T-helper 17 cell (primary cell): ENCODE measurements around the gene IZUMO1R. TPM values are rescaled to one million over a fixed set of nuclear protein-coding genes. Genes with fewer than 3 reads are reported as not detected.

Experiments
- ATAC-seq: fragments of 150-1000 bp; cut with Tn5 transposase; 2 replicates; pipeline ENCODE4 v1.10.0; 2021; ENCODE audit warnings: mild to moderate bottlenecking, moderate library complexity
- DNase-seq, 3 donors: peaks; one replicate each; pipeline versions ENCODE4 v3.0.0 to v3.0.0-alpha.2; 2020 to 2021
- H3K9me3 ChIP-seq: one replicate; pipeline ENCODE4 v1.7.0; 2013; ENCODE audit warnings: low read length, mild to moderate bottlenecking; ENCODE audit not compliant: control insufficient read depth, poor library complexity, severe bottlenecking
- H3K27ac Mint-ChIP-seq: one replicate; pipeline ENCODE4 v1.8.0; 2022; ENCODE audit warnings: mild to moderate bottlenecking, moderate library complexity, mixed read lengths
- H3K27me3 Mint-ChIP-seq: one replicate; pipeline ENCODE4 v1.8.0; 2022; ENCODE audit warnings: mixed read lengths
- H3K36me3 Mint-ChIP-seq: one replicate; pipeline ENCODE4 v1.8.0; 2022; ENCODE audit warnings: low read depth, mixed read lengths
- H3K4me1 Mint-ChIP-seq: one replicate; pipeline ENCODE4 v1.8.0; 2022; ENCODE audit warnings: mild to moderate bottlenecking, mixed read lengths
- H3K4me3 Mint-ChIP-seq: one replicate; pipeline ENCODE4 v1.8.0; 2022; ENCODE audit warnings: mild to moderate bottlenecking, moderate library complexity, mixed read lengths
- total RNA-seq, 4 donors: library from RNA in 2 of 4; stranded (reverse) in 2 of 4; gene quantifications; one replicate each; pipeline ENCODE4 v1.2.3 and lab custom pipeline; 2022 to 2026

The IZUMO1R gene
- total RNA-seq, 2 donors from 2014 or later: not detected

DNA sequence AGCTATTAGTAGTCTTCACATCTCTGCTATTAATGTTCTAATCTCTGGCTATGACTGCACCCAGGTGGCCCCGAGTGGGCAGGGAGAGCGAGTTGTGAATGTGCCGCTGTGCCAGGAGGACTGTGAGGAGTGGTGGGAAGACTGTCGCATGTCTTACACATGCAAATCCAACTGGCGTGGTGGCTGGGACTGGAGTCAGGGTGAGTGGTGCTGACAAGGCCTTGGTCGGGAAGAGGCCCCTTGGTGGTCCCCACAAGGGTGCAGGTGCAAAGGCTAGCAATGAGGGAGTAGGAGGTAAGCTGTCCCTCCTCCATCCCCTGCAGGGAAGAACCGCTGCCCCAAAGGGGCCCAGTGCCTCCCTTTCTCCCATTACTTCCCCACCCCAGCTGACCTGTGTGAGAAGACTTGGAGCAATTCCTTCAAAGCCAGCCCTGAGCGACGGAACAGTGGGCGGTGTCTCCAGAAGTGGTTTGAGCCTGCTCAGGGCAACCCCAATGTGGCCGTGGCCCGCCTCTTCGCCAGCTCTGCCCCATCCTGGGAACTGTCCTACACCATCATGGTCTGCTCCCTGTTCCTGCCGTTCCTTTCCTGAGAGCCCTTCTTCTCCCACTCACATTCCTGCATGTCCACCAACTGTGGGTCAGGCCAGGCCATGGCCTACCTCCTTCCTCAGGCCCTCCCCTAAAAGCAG lies 2.9 kb downstream of the IZUMO1R start:
- peaks cover under 1% of the 10 kb centered on the region for H3K27me3 Mint-ChIP-seq
- H3K9me3 ChIP-seq: no peaks in the 10 kb centered on the region
- no peak overlapping the region for H3K27ac Mint-ChIP-seq
- DNase-seq: no peak
- no peak for ATAC-seq
- H3K4me1 Mint-ChIP-seq: peaks cover 2% of the 10 kb centered on the region
- H3K4me3 Mint-ChIP-seq: no peak overlapping the region
- H3K36me3 Mint-ChIP-seq: no peaks in the 10 kb centered on the region

DNA sequence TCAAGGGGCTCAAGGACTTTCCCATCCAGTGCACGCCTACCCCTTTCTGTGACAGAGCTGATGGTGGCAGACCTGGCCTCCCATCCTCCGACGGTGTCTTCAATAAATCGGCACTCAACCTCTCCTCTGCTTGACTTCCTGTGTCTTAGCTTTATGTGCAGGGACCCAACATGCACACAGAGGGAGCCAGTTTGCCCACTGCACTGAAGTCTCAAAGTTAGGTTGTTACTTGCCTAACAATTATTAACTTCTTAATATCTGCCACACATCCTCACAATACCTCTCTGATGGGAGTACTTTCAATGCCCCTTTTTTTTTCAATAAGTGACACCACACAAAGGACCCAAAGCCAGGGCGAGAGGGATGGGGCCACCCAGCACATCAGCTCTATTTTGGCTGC lies 3.6 kb downstream of the IZUMO1R start:
- H3K27ac Mint-ChIP-seq: no peak overlapping the region
- no peak overlapping the region for H3K4me3 Mint-ChIP-seq
- no peak for ATAC-seq
- H3K27me3 Mint-ChIP-seq: peaks cover 6% of the 10 kb centered on the region
- no peak for DNase-seq
- H3K4me1 Mint-ChIP-seq: peaks cover 2% of the 10 kb centered on the region
- no peaks in the 10 kb centered on the region for H3K9me3 ChIP-seq
- H3K36me3 Mint-ChIP-seq: no peaks in the 10 kb centered on the region

DNA sequence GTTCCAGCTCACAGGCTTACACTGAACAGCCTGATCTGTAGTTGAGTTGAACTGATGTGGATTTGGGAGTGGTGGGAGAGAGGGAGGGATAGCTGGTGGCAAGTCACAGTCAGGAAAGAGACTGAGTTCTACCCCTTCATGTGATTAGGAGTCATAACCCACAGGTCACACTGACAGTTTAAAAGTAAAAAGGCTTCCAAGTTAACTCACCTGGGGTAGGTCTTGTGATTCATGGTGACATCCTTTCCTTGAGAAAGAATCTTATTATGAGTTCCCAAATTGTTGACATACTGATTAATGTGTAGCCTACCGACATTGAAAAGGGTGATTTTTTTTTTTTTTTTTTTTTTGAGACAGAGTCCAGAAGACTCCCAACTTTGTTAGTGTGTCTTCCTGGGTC lies 5.4 kb downstream of the IZUMO1R start:
- H3K4me1 Mint-ChIP-seq: no peaks in the 10 kb centered on the region
- no peak for ATAC-seq
- H3K36me3 Mint-ChIP-seq: no peaks in the 10 kb centered on the region
- no peak for DNase-seq
- no peaks in the 10 kb centered on the region for H3K9me3 ChIP-seq
- no peak overlapping the region for H3K4me3 Mint-ChIP-seq
- no peak overlapping the region for H3K27ac Mint-ChIP-seq
- H3K27me3 Mint-ChIP-seq: peaks cover 17% of the 10 kb centered on the region

DNA sequence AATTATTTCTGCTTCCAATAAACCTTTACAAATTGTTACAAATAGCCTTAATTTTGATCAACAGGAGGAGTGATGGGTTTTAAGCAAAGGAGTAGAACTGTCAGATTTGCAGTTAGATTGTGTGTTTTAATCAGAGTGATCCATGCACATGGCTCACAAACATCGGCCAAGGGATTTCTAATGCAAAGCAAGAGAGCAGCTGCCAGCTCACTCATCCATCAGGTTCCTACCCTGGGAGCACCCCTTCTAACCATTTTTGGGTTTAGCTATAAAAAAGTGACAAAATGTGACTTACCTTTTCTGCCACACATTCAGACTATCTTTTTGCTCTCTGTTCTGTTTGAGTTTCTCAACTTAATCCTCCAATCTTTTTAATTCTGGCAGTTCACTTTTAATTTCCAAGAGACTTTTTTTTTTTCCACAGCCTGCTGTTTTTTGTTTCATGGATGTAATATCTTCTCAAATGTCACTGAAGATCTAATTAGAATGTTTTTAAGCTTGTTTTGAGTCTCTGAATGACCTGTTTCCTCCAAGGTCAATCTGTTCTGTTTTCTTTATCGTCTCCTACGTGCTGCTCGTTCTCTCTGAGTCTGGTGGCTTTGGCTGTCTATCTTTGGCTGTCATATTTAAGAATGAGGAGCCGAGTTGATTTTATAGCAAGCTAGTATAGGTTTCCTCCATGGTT lies 6.0 kb downstream of the IZUMO1R start:
- H3K9me3 ChIP-seq: no peaks in the 10 kb centered on the region
- no peak overlapping the region for H3K4me3 Mint-ChIP-seq
- no peaks in the 10 kb centered on the region for H3K36me3 Mint-ChIP-seq
- H3K27me3 Mint-ChIP-seq: peaks cover 17% of the 10 kb centered on the region
- H3K27ac Mint-ChIP-seq: no peak overlapping the region
- H3K4me1 Mint-ChIP-seq: no peaks in the 10 kb centered on the region
- ATAC-seq: no peak
- DNase-seq: no peak

DNA sequence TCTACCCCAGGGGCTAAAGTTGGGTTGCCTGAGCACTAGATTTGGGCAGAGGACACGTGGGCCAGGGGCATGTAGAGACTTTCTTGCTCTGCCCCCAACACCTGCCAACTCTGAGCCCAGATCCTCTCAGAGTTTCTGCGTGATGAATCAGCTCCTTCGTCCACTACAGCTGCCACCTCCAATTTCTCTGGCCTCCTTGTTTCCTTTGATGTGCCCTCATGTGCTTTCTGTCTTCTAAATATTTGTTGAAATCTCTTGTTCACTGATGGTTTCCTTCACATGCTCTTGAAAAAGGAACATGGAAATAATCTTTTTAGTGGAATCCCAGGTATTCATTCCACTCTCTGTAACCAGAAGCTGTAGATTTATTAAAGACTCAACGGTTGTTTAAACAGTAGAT lies 8.0 kb downstream of the IZUMO1R start:
- H3K36me3 Mint-ChIP-seq: no peaks in the 10 kb centered on the region
- peaks cover 17% of the 10 kb centered on the region for H3K27me3 Mint-ChIP-seq
- DNase-seq (no peak), ATAC-seq (no peak)
- no peaks in the 10 kb centered on the region for H3K9me3 ChIP-seq
- no peak overlapping the region for H3K4me3 Mint-ChIP-seq
- no peaks in the 10 kb centered on the region for H3K4me1 Mint-ChIP-seq
- H3K27ac Mint-ChIP-seq: no peak overlapping the region

DNA sequence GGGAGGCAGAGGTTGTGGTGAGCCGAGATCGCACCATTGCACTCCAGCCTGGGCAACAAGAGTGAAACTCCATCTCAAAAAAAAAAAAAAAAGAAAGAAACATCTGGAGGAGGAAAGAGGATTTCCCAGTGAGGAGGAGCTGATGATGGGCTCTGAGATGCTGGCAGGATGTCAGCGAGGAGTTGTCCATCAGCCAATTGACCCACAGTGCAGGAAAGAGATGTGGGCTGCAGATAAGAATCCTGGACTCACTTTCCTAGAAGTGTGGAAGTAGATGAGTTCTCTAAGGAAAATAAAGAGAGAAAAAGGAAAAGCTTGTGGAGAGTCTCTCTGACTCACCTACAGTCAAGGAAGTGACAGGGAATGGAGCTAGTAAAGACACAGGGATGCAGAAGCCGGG lies 9.7 kb downstream of the IZUMO1R start:
- no peak for DNase-seq
- H3K9me3 ChIP-seq: no peaks in the 10 kb centered on the region
- Mint-ChIP-seq H3K27ac (no peak overlapping the region), H3K36me3 (no peaks in the 10 kb centered on the region), H3K4me1 (no peaks in the 10 kb centered on the region), H3K27me3 (peaks cover 17% of the 10 kb centered on the region), H3K4me3 (no peak overlapping the region)
- ATAC-seq: no peak

DNA sequence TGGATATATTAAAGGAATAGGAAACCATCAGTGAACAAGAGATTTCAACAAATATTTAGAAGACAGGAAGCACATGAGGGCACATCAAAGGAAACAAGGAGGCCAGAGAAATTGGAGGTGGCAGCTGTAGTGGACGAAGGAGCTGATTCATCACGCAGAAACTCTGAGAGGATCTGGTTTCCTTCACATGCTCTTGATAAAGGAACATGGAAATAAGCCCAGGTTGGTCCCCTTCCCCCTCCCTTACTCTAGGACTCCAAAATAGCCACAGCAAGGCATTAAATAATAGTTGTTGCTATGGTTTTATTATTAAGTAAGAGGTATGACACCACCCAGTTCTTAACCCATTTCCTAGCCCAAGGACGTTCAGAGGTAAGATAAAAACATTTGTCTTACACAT lies 11.3 kb downstream of the IZUMO1R start:
- Mint-ChIP-seq H3K27ac (no peak overlapping the region), H3K36me3 (no peaks in the 10 kb centered on the region), H3K4me1 (no peaks in the 10 kb centered on the region), H3K27me3 (peaks cover 17% of the 10 kb centered on the region), H3K4me3 (no peak overlapping the region)
- ATAC-seq (no peak), DNase-seq (no peak)
- no peaks in the 10 kb centered on the region for H3K9me3 ChIP-seq

DNA sequence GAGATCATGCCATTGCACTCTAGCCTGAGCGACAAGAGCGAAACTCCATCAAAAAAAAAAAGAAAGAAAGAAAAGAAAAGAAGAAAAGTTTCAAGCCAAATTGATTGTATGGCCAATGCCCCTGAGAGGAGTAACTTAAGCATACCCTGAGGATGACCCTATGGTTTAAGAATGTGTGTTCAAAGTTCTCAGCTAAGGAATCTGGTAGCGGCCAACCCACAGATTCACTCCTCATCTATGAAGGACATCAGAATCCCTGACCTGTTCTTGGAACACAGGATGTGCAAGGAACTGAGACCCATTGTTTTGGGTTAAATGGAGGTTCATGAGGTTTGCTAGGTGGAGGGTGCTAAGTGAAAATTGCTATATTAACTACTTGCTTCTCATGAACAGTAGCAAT lies 18.1 kb downstream of the IZUMO1R start:
- no peak for ATAC-seq
- H3K36me3 Mint-ChIP-seq: no peaks in the 10 kb centered on the region
- H3K4me3 Mint-ChIP-seq: no peak overlapping the region
- H3K27ac Mint-ChIP-seq: no peak overlapping the region
- no peaks in the 10 kb centered on the region for H3K9me3 ChIP-seq
- H3K4me1 Mint-ChIP-seq: no peaks in the 10 kb centered on the region
- H3K27me3 Mint-ChIP-seq: no peaks in the 10 kb centered on the region
- no peak for DNase-seq

DNA sequence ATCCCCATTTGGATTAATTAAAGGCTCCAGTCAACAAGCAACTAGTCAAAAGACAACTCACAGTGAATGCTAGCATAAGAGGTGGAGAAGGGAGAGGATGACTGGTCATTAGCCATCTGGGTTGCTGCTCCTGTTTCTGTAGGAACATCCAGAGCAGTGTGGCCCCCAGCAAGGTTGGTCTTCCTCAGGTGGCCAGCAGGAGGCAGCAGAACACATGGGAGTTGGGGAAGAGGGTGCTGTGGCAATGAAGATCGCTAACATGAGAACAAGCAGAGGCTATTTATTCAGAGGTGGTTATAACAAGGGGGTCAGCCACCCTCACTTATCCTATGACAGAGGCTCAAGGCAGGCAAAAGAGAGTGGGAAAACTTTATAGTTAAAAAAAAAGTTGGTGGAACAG lies 21.3 kb downstream of the IZUMO1R start:
- no peaks in the 10 kb centered on the region for H3K9me3 ChIP-seq
- DNase-seq: peak in 2 of 3 donors; percentile 17 to 26
- no peaks in the 10 kb centered on the region for H3K27me3 Mint-ChIP-seq
- H3K4me1 Mint-ChIP-seq: peaks cover 2% of the 10 kb centered on the region
- no peak for ATAC-seq
- H3K4me3 Mint-ChIP-seq: no peak overlapping the region
- no peaks in the 10 kb centered on the region for H3K36me3 Mint-ChIP-seq
- H3K27ac Mint-ChIP-seq: no peak overlapping the region

DNA sequence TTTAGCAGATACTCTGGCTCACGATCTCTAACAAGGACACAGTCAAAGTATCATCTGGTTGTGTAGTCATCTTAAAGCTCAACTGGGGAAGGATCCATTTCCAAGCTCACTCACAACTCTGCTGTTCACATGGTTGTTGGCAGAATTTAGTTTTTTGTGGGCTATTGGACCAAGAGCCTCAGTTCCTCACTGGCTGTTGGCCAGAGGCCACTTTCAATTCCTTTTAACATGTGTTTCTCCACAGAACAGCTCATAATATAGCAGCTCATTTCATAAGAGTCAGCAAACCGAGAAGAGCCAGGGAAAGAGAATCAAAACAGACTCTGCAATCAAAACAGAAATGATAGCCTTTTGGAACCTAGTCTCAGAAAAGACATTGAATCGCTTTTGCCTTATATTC lies 22.6 kb downstream of the IZUMO1R start:
- Mint-ChIP-seq H3K27ac (no peak overlapping the region), H3K27me3 (no peaks in the 10 kb centered on the region), H3K4me3 (no peak overlapping the region), H3K36me3 (no peaks in the 10 kb centered on the region), H3K4me1 (peaks cover 2% of the 10 kb centered on the region)
- no peak for DNase-seq
- no peaks in the 10 kb centered on the region for H3K9me3 ChIP-seq
- no peak for ATAC-seq

DNA sequence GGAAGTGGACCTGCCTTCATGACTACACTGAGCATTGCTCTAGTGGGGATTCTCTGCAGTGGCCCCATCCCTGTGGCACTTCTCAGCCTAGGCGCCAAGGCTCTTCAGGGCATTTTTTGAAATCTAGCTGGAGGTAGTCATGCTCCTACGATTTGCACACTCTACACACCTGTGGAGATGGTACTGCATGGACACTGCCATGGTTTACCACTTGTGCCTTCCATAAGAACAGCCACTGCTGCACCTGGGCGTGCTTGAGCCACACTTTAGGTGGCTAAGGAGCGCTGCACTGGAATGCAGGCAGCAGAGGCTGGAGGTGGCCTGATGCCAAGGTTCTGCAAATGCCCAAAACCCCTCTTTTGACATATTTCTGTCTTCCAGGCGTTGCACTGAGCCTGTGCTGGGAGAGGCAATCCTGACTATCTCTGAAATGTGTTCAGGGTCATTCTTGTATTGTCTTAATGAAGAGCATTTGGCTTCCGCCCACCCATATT lies 24.3 kb downstream of the IZUMO1R start:
- peaks cover 2% of the 10 kb centered on the region for H3K4me1 Mint-ChIP-seq
- no peak overlapping the region for H3K4me3 Mint-ChIP-seq
- no peaks in the 10 kb centered on the region for H3K36me3 Mint-ChIP-seq
- no peaks in the 10 kb centered on the region for H3K9me3 ChIP-seq
- no peak for ATAC-seq
- DNase-seq: no peak
- H3K27ac Mint-ChIP-seq: no peak overlapping the region
- H3K27me3 Mint-ChIP-seq: peaks cover 5% of the 10 kb centered on the region

DNA sequence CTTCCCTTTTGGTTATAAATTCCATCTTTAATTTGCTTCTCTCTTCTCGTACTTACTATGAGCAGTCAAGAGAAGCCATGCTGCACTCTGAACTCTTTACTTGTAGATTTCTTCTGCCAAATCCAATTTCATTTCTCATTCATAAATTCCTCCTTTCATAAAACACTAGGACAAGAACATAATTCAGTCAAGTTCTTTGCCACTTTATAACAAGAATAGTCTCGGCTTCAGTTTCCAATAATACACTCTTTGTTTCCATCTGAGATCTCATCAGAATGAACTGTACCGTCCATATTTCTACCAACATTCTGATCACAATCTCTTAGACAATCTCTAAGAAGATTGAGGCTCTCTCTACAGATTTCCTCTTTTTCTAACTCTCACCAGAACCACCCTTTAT lies 25.1 kb downstream of the IZUMO1R start:
- no peaks in the 10 kb centered on the region for H3K9me3 ChIP-seq
- peaks cover 5% of the 10 kb centered on the region for H3K27me3 Mint-ChIP-seq
- ATAC-seq (no peak), DNase-seq (no peak)
- H3K4me3 Mint-ChIP-seq: no peak overlapping the region
- peaks cover 2% of the 10 kb centered on the region for H3K4me1 Mint-ChIP-seq
- no peaks in the 10 kb centered on the region for H3K36me3 Mint-ChIP-seq
- H3K27ac Mint-ChIP-seq: no peak overlapping the region

DNA sequence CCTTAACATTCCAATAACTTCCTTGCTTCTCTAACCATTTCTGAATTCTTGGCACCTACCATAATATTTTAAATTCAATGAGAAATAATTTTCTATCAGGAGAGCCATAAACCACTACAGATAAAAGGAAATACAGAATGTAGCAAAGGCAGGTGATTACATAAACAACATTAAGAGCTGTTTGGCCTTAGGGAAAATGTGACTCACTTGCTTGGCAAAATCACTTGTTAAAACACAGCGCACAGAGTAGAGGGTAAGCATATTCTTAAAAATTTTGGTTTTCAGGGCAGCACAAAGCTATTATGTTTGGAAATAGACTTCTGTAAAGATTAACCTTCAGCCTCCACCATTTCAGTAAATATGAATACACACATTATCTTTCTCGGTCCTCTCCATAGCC lies 26.4 kb downstream of the IZUMO1R start:
- H3K4me1 Mint-ChIP-seq: peaks cover 2% of the 10 kb centered on the region
- no peaks in the 10 kb centered on the region for H3K36me3 Mint-ChIP-seq

DNA sequence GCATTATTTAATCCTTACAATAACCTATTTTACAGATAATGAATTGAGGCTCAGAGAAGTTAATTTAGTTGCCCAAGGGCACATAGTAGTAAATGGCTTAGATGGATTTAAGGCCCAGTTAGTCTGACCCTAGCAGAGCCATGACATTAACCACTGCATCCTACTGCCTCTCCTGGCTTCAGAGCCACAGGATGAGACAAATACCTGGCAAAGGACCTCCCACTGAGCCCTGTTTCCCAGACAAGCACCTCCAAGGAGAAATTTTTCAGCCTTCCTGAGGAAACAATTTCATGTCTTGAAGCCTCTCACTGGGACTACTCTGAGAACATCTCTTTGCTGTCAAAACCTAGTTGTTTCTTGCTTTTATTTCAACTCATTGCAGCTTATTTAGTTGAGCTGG lies 28.4 kb downstream of the IZUMO1R start:
- H3K4me3 Mint-ChIP-seq: no peak overlapping the region
- no peak overlapping the region for H3K27ac Mint-ChIP-seq
- H3K9me3 ChIP-seq: peaks cover 2% of the 10 kb centered on the region
- DNase-seq (no peak), ATAC-seq (no peak)
- H3K27me3 Mint-ChIP-seq: peaks cover 29% of the 10 kb centered on the region
- no peaks in the 10 kb centered on the region for H3K36me3 Mint-ChIP-seq
- peaks cover 2% of the 10 kb centered on the region for H3K4me1 Mint-ChIP-seq

More for the DNA sequence above, 26.4 kb downstream of the IZUMO1R start:
- no peak for ATAC-seq
- no peak for DNase-seq
- Mint-ChIP-seq H3K27ac (no peak overlapping the region), H3K4me3 (no peak overlapping the region), H3K27me3 (peaks cover 14% of the 10 kb centered on the region)
- H3K9me3 ChIP-seq: no peaks in the 10 kb centered on the region
